HL-60/S4 (cell line): ENCODE results near the gene APH1B.
"Not testable (repeated sequence)": the region's sequence is repeated elsewhere in the genome, so short reads cannot be mapped to it uniquely, and the experiment has no call there.

Source experiments
- in situ Hi-C: fragments of 300-500 bp; cut with MboI; formaldehyde crosslinking; loops from 2 replicates; pipeline ENCODE4 v1.14.3; 2022; ENCODE audit warnings: low sequenced_read_pairs

APH1B gene

GRCh38 chr15:63295341-63295740, 17.9 kb downstream of the APH1B start:
- in situ Hi-C loops, result no loop called here

- in situ Hi-C loops, result no loop called here
These were observed 18.8 kb downstream of the APH1B start for GRCh38 chr15:63296195-63296594.

- in situ Hi-C loops, result no loop called here
These were observed 22.7 kb downstream of the APH1B start for GRCh38 chr15:63299943-63300575.

- in situ Hi-C loops, result no loop called here
These were observed 23.7 kb downstream of the APH1B start for GRCh38 chr15:63301088-63301487.

GRCh38 chr15:63305260-63305659, 27.9 kb downstream of the APH1B start:
- in situ Hi-C loops, result no loop called here

GRCh38 chr15:63306492-63307073, 29.2 kb downstream of the APH1B start:
- in situ Hi-C loops, result no loop called here

- in situ Hi-C loops, result no loop called here
These were observed 31.1 kb downstream of the APH1B start for GRCh38 chr15:63308491-63308890.

- in situ Hi-C loops, result no loop called here
These were observed 31.5 kb downstream of the APH1B start for GRCh38 chr15:63308947-63309346.

GRCh38 chr15:63310646-63311045, 33.2 kb downstream of the APH1B start:
- in situ Hi-C loops, result no loop called here

GRCh38 chr15:63312286-63312685, 34.9 kb downstream of the APH1B start:
- in situ Hi-C loops, result no loop called here

- in situ Hi-C loops, result no loop called here
These were observed 36.4 kb downstream of the APH1B start for GRCh38 chr15:63313825-63314224.

GRCh38 chr15:63314409-63314808, 37.0 kb downstream of the APH1B start:
- in situ Hi-C loops, result no loop called here

GRCh38 chr15:63318344-63318743, 40.9 kb downstream of the APH1B start:
- in situ Hi-C loops, result no loop called here

GRCh38 chr15:63319065-63319464, 41.7 kb downstream of the APH1B start:
- in situ Hi-C loops, result no loop called here

GRCh38 chr15:63320446-63320845, 43.0 kb downstream of the APH1B start:
- in situ Hi-C loops, result not testable (repeated sequence)

- in situ Hi-C loops, result not testable (repeated sequence)
These were observed 43.6 kb downstream of the APH1B start for GRCh38 chr15:63320981-63321380.

GRCh38 chr15:63321462-63321861, 44.1 kb downstream of the APH1B start:
- in situ Hi-C loops, result no loop called here

- in situ Hi-C loops, result no loop called here
These were observed 45.1 kb downstream of the APH1B start for GRCh38 chr15:63322541-63322940.

- in situ Hi-C loops, result no loop called here
These were observed 46.6 kb downstream of the APH1B start for GRCh38 chr15:63323798-63324563.

GRCh38 chr15:63324770-63325169, 47.4 kb downstream of the APH1B start:
- in situ Hi-C loops, result no loop called here

GRCh38 chr15:63327648-63328421, 50.4 kb downstream of the APH1B start:
- in situ Hi-C loops, result no loop called here
